K562 (cell line): ENCODE measurements around the gene PREX1. TPM values are rescaled to one million over a fixed set of nuclear protein-coding genes. Genes with fewer than 3 reads are reported as not detected.

Source experiments
- DACH1 ChIP-seq: fragments of 450-650 bp; IDR thresholded peaks from 2 replicates; pipeline ENCODE4 v1.6.1; 2018; ENCODE audit not compliant: partially characterized antibody
- EGR1 ChIP-seq: fragments of 450-650 bp; conservative IDR thresholded peaks from 2 replicates; pipeline ENCODE4 v1.6.1; 2017; ENCODE audit warnings: mild to moderate bottlenecking
- SMAD2 ChIP-seq: fragments of 150-350 bp; IDR thresholded peaks from 2 replicates; pipeline ENCODE4 v1.6.1; 2014; ENCODE audit warnings: low read depth, mild to moderate bottlenecking, low read length
- ZNF212 ChIP-seq: fragments of 450-650 bp; formaldehyde crosslinking; IDR thresholded peaks from 2 replicates; pipeline ENCODE4 v1.4.0; 2020; ENCODE audit warnings: mild to moderate bottlenecking
- polyA plus RNA-seq, 8 experiments: library from polyadenylated mRNA; depleted of rRNA in 4 of 8; stranded (reverse) in 5 of 8; unstranded in 3 of 8; fragments of >200 nt; fragmentation: Nextera tagmentation in 2 of 8; fragmentation: Illumina TruSeq in 1 of 8; extraction: Ambion mirVana in 2 of 8; extraction: Trizol in 1 of 8; gene quantifications; 2 replicates each; pipeline versions ENCODE4 v1.2.1 to v1.2.3, GENCODE V29; 2011 to 2014; ENCODE audit warnings: inconsistent platforms in 1 of 8, missing spikeins in 1 of 8
- total RNA-seq, 7 experiments: library from RNA; depleted of rRNA in 6 of 7; stranded (reverse); fragments of >200 nt in 6 of 7; fragmentation: Illumina TruSeq in 2 of 7; extraction: Trizol in 2 of 7; gene quantifications; 2 replicates each; pipeline versions ENCODE4 v1.2.1 to v1.2.3, GENCODE V29; 2011 to 2021; ENCODE audit warnings: low replicate concordance in 1 of 7
- TF ChIP-seq, protein P1 (sequence below): sonication (generic); IDR thresholded peaks from 2 replicates; pipeline ENCODE4 v1.6.1; 2016
- TF ChIP-seq, protein P2 (sequence below): fragments of 450-650 bp; formaldehyde crosslinking; conservative IDR thresholded peaks from 2 replicates; pipeline ENCODE4 v1.4.0; 2022; ENCODE audit warnings: mild to moderate bottlenecking, missing genetic modification characterization
- TF ChIP-seq, protein P3 (sequence below): sonication (generic); formaldehyde crosslinking; IDR thresholded peaks from 2 replicates; pipeline ENCODE4 v1.8.0; 2022; ENCODE audit warnings: mild to moderate bottlenecking, missing genetic modification reagents
- TF ChIP-seq, protein P4 (sequence below), 2 experiments: fragments of 200-800 bp in 1 of 2; sonication (Bioruptor generic) in 1 of 2; sonication (generic) in 1 of 2; formaldehyde crosslinking in 1 of 2; IDR thresholded peaks in 1 of 2; conservative IDR thresholded peaks in 1 of 2; 2 replicates each; pipeline versions ENCODE4 v1.5.0 to v1.6.1; 2016 to 2020; ENCODE audit warnings: missing compliant biosample characterization in 1 of 2, missing genetic modification characterization in 1 of 2, missing genetic modification reagents in 1 of 2

Gene PREX1
- total and polyA plus RNA-seq, 9 of the 15 experiments (the other 6 are each of a cell fraction or from before 2014, with no cell fraction given) = 0.37 to 10.4 (median 4.8) TPM

DNA sequence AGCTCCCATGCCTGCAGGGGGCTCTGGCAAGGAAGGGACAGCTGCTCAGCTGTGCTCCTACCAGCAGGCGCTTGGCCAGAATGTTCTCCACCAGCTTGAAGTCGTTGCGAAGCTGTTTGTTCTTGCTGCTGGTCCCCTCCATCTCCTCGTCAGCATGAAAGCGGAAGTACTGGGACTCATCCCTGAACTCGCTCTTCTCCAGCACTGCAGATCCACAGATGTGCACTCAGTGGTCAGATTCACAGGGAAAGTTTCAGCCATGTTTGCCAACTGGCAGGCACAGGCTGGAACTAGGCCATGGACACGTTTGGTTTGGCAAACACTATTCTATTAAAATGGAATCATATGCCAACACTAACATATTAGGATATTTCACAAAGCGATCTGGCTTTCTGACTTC is 167.9 kb downstream of the PREX1 start (continued):
- TF ChIP-seq, protein P1, sequence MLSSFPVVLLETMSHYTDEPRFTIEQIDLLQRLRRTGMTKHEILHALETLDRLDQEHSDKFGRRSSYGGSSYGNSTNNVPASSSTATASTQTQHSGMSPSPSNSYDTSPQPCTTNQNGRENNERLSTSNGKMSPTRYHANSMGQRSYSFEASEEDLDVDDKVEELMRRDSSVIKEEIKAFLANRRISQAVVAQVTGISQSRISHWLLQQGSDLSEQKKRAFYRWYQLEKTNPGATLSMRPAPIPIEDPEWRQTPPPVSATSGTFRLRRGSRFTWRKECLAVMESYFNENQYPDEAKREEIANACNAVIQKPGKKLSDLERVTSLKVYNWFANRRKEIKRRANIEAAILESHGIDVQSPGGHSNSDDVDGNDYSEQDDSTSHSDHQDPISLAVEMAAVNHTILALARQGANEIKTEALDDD = no peak
- TF ChIP-seq DACH1 = no peak
- TF ChIP-seq, protein P2, sequence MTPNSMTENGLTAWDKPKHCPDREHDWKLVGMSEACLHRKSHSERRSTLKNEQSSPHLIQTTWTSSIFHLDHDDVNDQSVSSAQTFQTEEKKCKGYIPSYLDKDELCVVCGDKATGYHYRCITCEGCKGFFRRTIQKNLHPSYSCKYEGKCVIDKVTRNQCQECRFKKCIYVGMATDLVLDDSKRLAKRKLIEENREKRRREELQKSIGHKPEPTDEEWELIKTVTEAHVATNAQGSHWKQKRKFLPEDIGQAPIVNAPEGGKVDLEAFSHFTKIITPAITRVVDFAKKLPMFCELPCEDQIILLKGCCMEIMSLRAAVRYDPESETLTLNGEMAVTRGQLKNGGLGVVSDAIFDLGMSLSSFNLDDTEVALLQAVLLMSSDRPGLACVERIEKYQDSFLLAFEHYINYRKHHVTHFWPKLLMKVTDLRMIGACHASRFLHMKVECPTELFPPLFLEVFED (CRISPR knock-in tag) = no peak
- TF ChIP-seq EGR1 = no peak
- TF ChIP-seq SMAD2 = no peak
- TF ChIP-seq, protein P3, sequence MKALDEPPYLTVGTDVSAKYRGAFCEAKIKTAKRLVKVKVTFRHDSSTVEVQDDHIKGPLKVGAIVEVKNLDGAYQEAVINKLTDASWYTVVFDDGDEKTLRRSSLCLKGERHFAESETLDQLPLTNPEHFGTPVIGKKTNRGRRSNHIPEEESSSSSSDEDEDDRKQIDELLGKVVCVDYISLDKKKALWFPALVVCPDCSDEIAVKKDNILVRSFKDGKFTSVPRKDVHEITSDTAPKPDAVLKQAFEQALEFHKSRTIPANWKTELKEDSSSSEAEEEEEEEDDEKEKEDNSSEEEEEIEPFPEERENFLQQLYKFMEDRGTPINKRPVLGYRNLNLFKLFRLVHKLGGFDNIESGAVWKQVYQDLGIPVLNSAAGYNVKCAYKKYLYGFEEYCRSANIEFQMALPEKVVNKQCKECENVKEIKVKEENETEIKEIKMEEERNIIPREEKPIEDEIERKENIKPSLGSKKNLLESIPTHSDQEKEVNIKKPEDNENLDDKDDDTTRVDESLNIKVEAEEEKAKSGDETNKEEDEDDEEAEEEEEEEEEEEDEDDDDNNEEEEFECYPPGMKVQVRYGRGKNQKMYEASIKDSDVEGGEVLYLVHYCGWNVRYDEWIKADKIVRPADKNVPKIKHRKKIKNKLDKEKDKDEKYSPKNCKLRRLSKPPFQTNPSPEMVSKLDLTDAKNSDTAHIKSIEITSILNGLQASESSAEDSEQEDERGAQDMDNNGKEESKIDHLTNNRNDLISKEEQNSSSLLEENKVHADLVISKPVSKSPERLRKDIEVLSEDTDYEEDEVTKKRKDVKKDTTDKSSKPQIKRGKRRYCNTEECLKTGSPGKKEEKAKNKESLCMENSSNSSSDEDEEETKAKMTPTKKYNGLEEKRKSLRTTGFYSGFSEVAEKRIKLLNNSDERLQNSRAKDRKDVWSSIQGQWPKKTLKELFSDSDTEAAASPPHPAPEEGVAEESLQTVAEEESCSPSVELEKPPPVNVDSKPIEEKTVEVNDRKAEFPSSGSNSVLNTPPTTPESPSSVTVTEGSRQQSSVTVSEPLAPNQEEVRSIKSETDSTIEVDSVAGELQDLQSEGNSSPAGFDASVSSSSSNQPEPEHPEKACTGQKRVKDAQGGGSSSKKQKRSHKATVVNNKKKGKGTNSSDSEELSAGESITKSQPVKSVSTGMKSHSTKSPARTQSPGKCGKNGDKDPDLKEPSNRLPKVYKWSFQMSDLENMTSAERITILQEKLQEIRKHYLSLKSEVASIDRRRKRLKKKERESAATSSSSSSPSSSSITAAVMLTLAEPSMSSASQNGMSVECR = no peak
- no peak for TF ChIP-seq ZNF212 (CRISPR knock-in tag)
- TF ChIP-seq, protein P4, sequence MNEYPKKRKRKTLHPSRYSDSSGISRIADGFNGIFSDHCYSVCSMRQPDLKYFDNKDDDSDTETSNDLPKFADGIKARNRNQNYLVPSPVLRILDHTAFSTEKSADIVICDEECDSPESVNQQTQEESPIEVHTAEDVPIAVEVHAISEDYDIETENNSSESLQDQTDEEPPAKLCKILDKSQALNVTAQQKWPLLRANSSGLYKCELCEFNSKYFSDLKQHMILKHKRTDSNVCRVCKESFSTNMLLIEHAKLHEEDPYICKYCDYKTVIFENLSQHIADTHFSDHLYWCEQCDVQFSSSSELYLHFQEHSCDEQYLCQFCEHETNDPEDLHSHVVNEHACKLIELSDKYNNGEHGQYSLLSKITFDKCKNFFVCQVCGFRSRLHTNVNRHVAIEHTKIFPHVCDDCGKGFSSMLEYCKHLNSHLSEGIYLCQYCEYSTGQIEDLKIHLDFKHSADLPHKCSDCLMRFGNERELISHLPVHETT (CRISPR knock-in tag; conservative IDR thresholded peaks at IDR 0.05 in 1 of 2, IDR thresholded peaks at IDR 0.05 in 1 of 2) = no peak
